HepG2 (cell line): ENCODE results near the gene PALM. TPM values are rescaled to one million over a fixed set of nuclear protein-coding genes. Genes with fewer than 3 reads are reported as not detected.

Source experiments
- AGO1 ChIP-seq: fragments of 200-400 bp; formaldehyde crosslinking; IDR thresholded peaks from 2 replicates; pipeline ENCODE4 v1.6.1; 2017; ENCODE audit warnings: mild to moderate bottlenecking, low read depth, low read length, moderate library complexity; ENCODE audit not compliant: poor library complexity, severe bottlenecking
- BHLHE40 ChIP-seq: IDR thresholded peaks from 2 replicates; pipeline ENCODE4 v1.6.1; 2011; ENCODE audit warnings: low read length, improper control_type of control experiment
- DRAP1 ChIP-seq: IDR thresholded peaks from 2 replicates; pipeline ENCODE4 v1.6.1; 2016; ENCODE audit warnings: missing genetic modification reagents, missing compliant biosample characterization
- EZH2 ChIP-seq: conservative IDR thresholded peaks from 2 replicates; pipeline ENCODE4 v1.6.1; 2012; ENCODE audit warnings: mild to moderate bottlenecking, low read depth, low read length, moderate library complexity
- GABPB1 ChIP-seq: IDR thresholded peaks from 2 replicates; pipeline ENCODE4 v1.6.1; 2016; ENCODE audit warnings: mild to moderate bottlenecking, missing genetic modification reagents, moderate library complexity, missing compliant biosample characterization
- JUND ChIP-seq: sonication (generic); formaldehyde crosslinking; IDR thresholded peaks from 2 replicates; pipeline ENCODE4 v1.8.0; 2022; ENCODE audit warnings: mild to moderate bottlenecking, missing genetic modification reagents
- MTA1 ChIP-seq: sonication (generic); formaldehyde crosslinking; IDR thresholded peaks from 2 replicates; pipeline ENCODE4 v1.4.0; 2020; ENCODE audit warnings: missing genetic modification reagents, mild to moderate bottlenecking, borderline replicate concordance
- NKX3-1 ChIP-seq: sonication (generic); formaldehyde crosslinking; IDR thresholded peaks from 2 replicates; pipeline ENCODE4 v1.5.0; 2020; ENCODE audit warnings: missing genetic modification reagents
- NONO ChIP-seq, 2 experiments: fragments of 450-650 bp in 1 of 2; sonication (generic) in 1 of 2; formaldehyde crosslinking in 1 of 2; IDR thresholded peaks in 1 of 2; conservative IDR thresholded peaks in 1 of 2; 2 replicates each; pipeline versions ENCODE4 v1.6.1 to v1.8.0; 2017 to 2022; ENCODE audit warnings: mild to moderate bottlenecking in 1 of 2, missing genetic modification reagents in 1 of 2, moderate library complexity in 1 of 2
- PITX1 ChIP-seq: sonication (generic); formaldehyde crosslinking; IDR thresholded peaks from 2 replicates; pipeline ENCODE4 v1.5.1; 2020; ENCODE audit warnings: mild to moderate bottlenecking, missing genetic modification reagents
- SNAPC2 ChIP-seq: sonication (generic); formaldehyde crosslinking; IDR thresholded peaks from 2 replicates; pipeline ENCODE4 v1.8.1; 2022; ENCODE audit warnings: mild to moderate bottlenecking, missing genetic modification reagents
- SRF ChIP-seq: IDR thresholded peaks from 2 replicates; pipeline ENCODE4 v1.6.1; 2011; ENCODE audit warnings: mild to moderate bottlenecking, low read depth, low read length, moderate library complexity
- ZBTB38 ChIP-seq: sonication (generic); formaldehyde crosslinking; IDR thresholded peaks from 2 replicates; pipeline ENCODE4 v1.5.1; 2020; ENCODE audit warnings: mild to moderate bottlenecking, missing genetic modification reagents
- ZNF230 ChIP-seq: sonication (generic); formaldehyde crosslinking; IDR thresholded peaks from 2 replicates; pipeline ENCODE4 v1.4.0; 2020; ENCODE audit warnings: mild to moderate bottlenecking, missing genetic modification reagents
- ZNF280D ChIP-seq: sonication (generic); formaldehyde crosslinking; IDR thresholded peaks from 2 replicates; pipeline ENCODE4 v1.5.1; 2020; ENCODE audit warnings: mild to moderate bottlenecking, missing genetic modification reagents
- ZNF777 ChIP-seq: sonication (generic); formaldehyde crosslinking; IDR thresholded peaks from 2 replicates; pipeline ENCODE4 v1.4.0; 2020; ENCODE audit warnings: missing genetic modification reagents
- ZNF83 ChIP-seq: sonication (generic); formaldehyde crosslinking; IDR thresholded peaks from 2 replicates; pipeline ENCODE4 v1.4.0; 2020; ENCODE audit warnings: missing genetic modification reagents, mild to moderate bottlenecking, borderline replicate concordance
- polyA plus RNA-seq, 8 experiments: library from polyadenylated mRNA; depleted of rRNA in 3 of 8; stranded (reverse) in 7 of 8; unstranded in 1 of 8; fragments of >200 nt; fragmentation: Illumina TruSeq in 4 of 8; extraction: Trizol in 4 of 8; gene quantifications; 2 replicates each; pipeline versions ENCODE4 v1.2.1 to v1.2.3, GENCODE V29; 2011 to 2016; ENCODE audit warnings: low read depth in 4 of 8, missing spikeins in 1 of 8, mixed read lengths in 1 of 8; ENCODE audit not compliant: insufficient read depth in 1 of 8
- total RNA-seq, 5 experiments: library from RNA; depleted of rRNA; stranded (reverse); fragments of >200 nt; fragmentation: Illumina TruSeq; extraction: Trizol; gene quantifications; 2 replicates each; pipeline ENCODE4 v1.2.3, GENCODE V29; 2016; ENCODE audit warnings: low read depth in 1 of 5
- TF ChIP-seq, protein P1 (sequence below): sonication (generic); formaldehyde crosslinking; IDR thresholded peaks from 2 replicates; pipeline ENCODE4 v1.4.0; 2020; ENCODE audit warnings: missing genetic modification reagents; ENCODE audit errors: not compliant biosample characterization
- TF ChIP-seq, protein P2 (sequence below): sonication (generic); formaldehyde crosslinking; IDR thresholded peaks from 2 replicates; pipeline ENCODE4 v1.5.0; 2020; ENCODE audit warnings: mild to moderate bottlenecking, missing genetic modification reagents, borderline replicate concordance
- TF ChIP-seq, protein P3 (sequence below): sonication (generic); formaldehyde crosslinking; IDR thresholded peaks from 2 replicates; pipeline ENCODE4 v1.5.0; 2020; ENCODE audit warnings: missing genetic modification reagents

Gene PALM
- total and polyA plus RNA-seq, 2 of the 13 experiments (the other 11 are each of a cell fraction or from before 2014, with no cell fraction given), result 4.0 to 9.7 TPM

DNA sequence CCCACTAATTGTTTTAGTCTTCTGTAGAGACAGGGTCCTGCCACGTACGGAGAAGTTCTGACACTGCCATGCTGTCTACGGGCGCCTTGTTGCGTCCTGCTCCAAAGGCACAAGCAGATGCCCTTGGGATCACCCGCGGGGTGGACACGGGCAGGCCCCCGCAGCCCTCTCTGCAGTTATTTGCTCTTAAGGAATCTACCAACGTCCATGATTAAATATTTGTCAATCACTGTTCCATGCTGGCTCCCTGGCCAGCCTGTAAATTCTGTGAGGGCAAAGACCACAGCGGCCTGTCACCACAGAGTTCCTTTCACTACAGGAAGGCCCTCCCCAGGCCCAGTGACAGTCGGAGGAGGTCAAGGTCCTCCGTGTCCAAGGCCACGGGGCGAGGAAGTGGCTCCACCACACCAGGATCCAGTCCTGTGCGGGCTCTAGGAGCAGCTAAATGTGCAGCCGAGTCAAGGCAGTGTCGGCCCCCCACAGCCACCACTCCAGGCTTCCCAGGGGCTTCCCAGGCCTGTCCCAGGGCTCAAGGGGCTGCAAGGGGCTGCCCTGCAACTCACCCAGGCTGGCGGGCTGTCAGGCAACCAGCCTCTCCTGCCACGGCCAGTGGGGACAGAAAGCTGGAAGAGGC, 47.8 kb upstream of the PALM start (continued):
- peak; percentile 44; the same call in 1 of the 2 replicates for TF ChIP-seq PITX1
- TF ChIP-seq DRAP1 (CRISPR knock-in tag), result peak; percentile 75
- TF ChIP-seq NONO (IDR thresholded peaks at IDR 0.05), result no peak
- peak; percentile 89 for TF ChIP-seq NONO (CRISPR knock-in tag; conservative IDR thresholded peaks at IDR 0.05)
- TF ChIP-seq JUND, result 0 out of 2 replicates have a peak, but pooled peaks have one; percentile 34
- TF ChIP-seq SNAPC2 (CRISPR knock-in tag), result no peak
- no peak for TF ChIP-seq ZNF83 (CRISPR knock-in tag)
- peak; percentile 91 for TF ChIP-seq ZNF280D
- peak; percentile 81 for TF ChIP-seq GABPB1 (CRISPR knock-in tag)
- peak; percentile 84 for TF ChIP-seq MTA1 (CRISPR knock-in tag)
- 0 out of 2 replicates have a peak, but pooled peaks have one; percentile 35 for TF ChIP-seq ZNF777 (CRISPR knock-in tag)
- no peak; the same call in 1 of the 2 replicates for TF ChIP-seq NKX3-1 (CRISPR knock-in tag)
- TF ChIP-seq ZNF230 (CRISPR knock-in tag), result peak; percentile 54
- TF ChIP-seq, protein P1, sequence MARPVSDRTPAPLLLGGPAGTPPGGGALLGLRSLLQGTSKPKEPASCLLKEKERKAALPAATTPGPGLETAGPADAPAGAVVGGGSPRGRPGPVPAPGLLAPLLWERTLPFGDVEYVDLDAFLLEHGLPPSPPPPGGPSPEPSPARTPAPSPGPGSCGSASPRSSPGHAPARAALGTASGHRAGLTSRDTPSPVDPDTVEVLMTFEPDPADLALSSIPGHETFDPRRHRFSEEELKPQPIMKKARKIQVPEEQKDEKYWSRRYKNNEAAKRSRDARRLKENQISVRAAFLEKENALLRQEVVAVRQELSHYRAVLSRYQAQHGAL (CRISPR knock-in tag), result no peak
- TF ChIP-seq, protein P2, sequence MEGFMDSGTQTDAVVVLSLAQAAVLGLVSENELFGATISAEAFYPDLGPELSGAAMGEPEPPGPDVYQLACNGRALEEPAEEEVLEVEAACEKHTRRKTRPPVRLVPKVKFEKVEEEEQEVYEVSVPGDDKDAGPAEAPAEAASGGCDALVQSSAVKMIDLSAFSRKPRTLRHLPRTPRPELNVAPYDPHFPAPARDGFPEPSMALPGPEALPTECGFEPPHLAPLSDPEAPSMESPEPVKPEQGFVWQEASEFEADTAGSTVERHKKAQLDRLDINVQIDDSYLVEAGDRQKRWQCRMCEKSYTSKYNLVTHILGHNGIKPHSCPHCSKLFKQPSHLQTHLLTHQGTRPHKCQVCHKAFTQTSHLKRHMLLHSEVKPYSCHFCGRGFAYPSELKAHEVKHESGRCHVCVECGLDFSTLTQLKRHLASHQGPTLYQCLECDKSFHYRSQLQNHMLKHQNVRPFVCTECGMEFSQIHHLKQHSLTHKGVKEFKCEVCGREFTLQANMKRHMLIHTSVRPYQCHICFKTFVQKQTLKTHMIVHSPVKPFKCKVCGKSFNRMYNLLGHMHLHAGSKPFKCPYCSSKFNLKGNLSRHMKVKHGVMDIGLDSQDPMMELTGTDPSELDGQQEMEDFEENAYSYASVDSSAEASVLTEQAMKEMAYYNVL, result peak; percentile 69; the same call in 1 of the 2 replicates
- TF ChIP-seq, protein P3, sequence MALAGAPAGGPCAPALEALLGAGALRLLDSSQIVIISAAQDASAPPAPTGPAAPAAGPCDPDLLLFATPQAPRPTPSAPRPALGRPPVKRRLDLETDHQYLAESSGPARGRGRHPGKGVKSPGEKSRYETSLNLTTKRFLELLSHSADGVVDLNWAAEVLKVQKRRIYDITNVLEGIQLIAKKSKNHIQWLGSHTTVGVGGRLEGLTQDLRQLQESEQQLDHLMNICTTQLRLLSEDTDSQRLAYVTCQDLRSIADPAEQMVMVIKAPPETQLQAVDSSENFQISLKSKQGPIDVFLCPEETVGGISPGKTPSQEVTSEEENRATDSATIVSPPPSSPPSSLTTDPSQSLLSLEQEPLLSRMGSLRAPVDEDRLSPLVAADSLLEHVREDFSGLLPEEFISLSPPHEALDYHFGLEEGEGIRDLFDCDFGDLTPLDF, result no peak; the same call in 1 of the 2 replicates
- no peak for TF ChIP-seq EZH2
- no peak; the same call in 1 of the 2 replicates for TF ChIP-seq BHLHE40
- TF ChIP-seq SRF, result no peak
- peak; percentile 73 for TF ChIP-seq ZBTB38 (CRISPR knock-in tag)
- TF ChIP-seq AGO1, result no peak
